HL-60/S4 treated with phorbol 12-myristate 13-acetate at 8.2 ng/mL for 4 days and 3 days (cell line): Measurements from ENCODE around the gene MARK4.

ENCODE experiments used
- in situ Hi-C: fragments of 300-500 bp; cut with MboI; formaldehyde crosslinking; loops from 2 replicates; pipeline ENCODE4 v1.15.0; 2022; ENCODE audit warnings: low sequenced_read_pairs

Gene MARK4

DNA sequence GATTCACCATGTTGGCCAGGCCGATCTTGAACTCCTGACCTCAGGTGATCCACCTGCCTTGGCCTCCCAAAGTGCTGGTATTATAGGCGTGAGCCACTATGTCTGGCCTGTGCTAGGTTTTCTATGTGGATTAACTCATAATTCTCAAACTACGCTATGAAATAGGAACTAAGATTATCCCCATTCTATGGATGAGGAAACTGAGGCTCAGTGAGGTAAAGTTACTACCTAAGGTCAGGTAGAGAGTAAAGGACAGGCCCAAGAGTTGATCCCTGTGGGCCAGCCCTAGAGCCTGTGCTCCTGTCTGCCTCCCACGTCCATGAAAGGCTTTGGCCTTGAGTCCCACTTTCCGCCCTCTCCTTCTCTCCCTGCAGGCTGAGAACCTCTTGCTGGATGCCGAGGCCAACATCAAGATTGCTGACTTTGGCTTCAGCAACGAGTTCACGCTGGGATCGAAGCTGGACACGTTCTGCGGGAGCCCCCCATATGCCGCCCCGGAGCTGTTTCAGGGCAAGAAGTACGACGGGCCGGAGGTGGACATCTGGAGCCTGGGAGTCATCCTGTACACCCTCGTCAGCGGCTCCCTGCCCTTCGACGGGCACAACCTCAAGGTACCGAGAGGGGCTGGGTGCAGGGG lies 20.1 kb downstream of the MARK4 start:
- in situ Hi-C loops, result no loop called here

DNA sequence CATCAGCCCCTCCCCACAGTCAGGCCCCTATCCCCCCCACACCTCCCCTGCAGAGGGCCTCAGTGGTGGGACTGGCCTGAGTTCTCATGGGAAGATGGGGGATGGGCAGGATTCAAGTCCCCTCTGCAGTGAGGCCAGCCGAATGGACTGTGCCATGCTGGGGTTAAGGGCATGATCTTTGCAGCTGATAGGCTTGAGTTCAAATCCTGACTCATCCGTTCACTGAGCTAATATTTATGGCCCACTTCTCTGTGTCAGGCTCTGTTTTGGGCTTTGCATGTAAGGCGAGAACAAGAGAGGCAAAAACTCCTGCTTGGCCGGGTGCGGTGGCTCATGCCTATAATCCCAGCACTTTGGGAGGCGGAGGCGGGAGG lies 20.7 kb downstream of the MARK4 start:
- in situ Hi-C loops, result no loop called here

GRCh38 chr19:45273521-45273855 lies 22.4 kb downstream of the MARK4 start:
- in situ Hi-C loops, result no loop called here

- in situ Hi-C loops, result no loop called here
Observed at GRCh38 chr19:45275370-45275971, 24.4 kb downstream of the MARK4 start.

DNA sequence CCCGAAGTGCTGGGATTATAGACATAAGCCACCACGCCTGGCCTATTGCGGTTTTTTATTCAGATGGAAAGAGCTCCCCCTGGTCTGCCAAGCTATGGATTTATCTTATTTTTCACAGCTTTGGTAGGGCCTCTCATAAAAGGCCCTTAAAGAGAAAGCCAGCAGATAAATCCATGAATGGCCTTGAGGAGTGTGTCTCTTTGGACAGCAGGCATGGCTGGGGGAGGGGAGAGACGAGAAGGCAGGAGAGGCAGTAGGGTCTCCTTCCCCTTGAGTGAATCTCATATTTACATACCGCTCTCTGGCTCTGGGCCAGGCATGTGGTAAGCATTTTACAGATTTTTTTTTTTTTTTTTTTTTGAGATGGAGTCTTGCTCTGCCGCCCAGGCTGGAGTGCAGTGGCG lies 25.2 kb downstream of the MARK4 start:
- in situ Hi-C loops, result no loop called here

DNA sequence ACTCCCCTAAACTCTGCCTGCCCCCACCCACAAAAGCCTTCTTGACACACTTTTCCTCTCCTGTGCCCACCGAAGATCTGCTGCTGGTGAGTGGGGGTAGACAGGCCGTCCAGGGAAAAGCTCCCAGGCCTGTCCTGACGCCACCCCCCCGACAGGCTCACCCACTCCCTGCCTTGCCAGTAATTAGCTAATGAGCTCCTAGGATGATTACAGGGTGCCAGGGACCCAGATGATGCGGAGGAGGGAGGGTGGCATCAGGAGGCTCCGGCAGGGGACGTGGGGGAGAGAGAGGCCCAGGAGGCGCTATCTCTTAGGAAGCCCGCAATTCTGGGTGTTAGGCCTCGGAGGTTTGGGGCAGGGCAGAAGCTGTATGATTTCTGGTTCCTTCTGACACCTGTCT lies 27.0 kb downstream of the MARK4 start:
- in situ Hi-C loops, result no loop called here

GRCh38 chr19:45279587-45280192 lies 28.6 kb downstream of the MARK4 start:
- in situ Hi-C loops, result no loop called here

DNA sequence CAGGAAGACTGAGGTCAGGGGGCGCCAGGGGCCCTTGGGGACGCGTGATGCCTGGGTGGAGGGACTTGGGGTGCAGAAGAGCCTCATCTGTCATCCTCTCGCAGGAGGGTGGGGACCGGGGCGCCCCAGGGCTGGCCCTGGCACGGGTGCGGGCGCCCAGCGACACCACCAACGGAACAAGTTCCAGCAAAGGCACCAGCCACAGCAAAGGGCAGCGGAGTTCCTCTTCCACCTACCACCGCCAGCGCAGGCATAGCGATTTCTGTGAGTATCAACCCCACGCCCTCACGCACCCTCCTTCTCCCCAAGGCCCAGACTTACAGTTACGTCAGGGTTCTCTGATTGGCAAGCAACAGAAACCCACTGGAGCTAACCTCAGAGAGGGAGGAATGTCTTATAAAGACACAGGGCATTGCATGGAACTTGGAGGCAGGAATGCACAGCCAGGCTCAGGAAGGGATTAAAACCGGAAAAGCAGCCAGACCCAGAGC lies 29.4 kb downstream of the MARK4 start:
- in situ Hi-C loops, result no loop called here

DNA sequence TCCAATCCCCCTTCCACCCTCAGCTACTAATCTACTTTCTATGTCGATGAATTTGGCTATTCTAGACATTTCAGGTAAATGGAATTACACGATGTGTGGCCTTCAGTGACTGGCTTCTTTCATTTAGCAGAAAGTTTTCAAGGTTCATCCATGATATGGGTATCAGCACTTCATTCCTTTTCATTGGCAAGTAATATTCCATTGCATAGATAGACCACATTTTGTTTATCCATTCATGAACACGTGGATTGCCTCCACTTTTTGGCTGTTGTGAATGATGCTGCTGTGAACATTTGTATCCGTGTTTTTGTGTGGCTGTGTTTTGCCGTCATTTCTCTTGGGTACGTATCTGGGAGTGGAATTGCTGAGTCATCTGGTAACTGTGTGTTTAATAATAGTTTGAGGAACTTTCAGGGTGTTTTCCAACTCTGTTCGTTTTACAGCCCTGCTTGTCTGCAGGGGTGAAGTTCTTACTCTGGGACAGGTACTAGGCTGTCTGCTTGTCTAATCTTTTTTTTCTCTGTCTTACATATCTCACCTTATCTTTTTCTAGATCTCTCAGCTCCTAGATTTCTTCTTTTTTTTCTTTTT lies 32.5 kb downstream of the MARK4 start:
- in situ Hi-C loops, result no loop called here

DNA sequence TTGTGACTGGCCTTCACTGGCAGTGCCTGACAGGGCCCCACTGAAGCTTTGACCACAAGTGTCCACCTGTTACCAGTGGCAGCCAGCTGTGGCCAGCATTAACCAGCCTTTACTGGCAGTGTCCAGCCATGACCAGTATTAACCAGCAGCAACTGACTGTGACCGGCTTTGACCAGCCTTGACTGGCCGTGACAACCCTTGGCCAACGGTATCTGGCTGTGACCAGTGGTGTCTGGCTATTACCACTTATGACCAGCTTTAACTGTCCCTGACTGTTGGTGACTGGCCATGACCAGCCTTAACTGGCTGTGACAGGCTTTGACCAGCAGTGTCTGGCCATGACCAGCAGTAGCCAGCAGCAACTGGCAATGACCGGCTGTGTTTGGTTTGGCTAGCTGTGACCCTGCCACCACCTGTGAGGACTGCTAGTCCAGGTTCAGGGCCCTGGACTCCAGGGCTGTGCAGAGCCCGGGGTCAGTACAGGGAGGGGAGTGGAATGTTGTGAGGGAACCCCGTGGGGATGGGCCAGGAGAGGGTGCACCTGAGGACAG lies 39.4 kb downstream of the MARK4 start:
- in situ Hi-C loops, result no loop called here

DNA sequence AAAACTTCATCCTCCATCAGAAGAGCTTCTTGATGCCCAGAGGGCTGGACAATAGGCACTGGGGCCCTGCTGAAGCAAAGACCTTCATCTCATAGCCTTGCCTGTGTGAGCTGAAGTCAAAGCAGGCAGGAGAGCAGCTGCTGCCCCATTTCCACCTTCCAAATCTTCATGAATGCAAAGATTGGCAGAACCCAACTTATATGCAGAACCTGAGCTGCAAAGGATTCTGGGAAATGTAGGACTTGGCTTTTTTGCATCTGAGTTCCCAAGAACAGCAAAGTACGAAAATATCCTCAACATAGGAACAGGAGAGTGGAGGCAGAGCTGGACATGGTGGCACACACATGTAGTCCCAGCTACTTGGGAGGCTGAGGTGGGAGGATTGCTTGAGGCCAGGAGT lies 40.8 kb downstream of the MARK4 start:
- in situ Hi-C loops, result no loop called here

DNA sequence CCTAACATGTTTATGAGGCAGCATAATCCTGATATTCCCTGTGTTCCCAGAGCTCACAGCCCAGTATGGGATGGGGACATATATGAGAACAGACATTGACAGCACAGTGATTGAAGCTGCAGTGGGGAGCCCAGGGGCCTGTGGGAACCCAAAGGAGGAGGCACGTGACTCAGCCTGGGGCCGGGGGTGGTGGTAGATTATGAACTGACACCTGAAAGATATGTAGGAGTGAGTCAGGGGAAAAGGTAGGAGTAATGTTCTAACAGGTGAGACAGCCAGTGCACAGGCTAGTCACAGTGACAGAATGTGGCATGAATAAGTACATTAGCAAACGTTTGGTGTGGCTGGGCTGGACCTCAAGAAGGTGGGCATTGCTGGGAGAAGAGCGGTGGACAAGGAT lies 42.6 kb downstream of the MARK4 start:
- in situ Hi-C loops, result no loop called here

DNA sequence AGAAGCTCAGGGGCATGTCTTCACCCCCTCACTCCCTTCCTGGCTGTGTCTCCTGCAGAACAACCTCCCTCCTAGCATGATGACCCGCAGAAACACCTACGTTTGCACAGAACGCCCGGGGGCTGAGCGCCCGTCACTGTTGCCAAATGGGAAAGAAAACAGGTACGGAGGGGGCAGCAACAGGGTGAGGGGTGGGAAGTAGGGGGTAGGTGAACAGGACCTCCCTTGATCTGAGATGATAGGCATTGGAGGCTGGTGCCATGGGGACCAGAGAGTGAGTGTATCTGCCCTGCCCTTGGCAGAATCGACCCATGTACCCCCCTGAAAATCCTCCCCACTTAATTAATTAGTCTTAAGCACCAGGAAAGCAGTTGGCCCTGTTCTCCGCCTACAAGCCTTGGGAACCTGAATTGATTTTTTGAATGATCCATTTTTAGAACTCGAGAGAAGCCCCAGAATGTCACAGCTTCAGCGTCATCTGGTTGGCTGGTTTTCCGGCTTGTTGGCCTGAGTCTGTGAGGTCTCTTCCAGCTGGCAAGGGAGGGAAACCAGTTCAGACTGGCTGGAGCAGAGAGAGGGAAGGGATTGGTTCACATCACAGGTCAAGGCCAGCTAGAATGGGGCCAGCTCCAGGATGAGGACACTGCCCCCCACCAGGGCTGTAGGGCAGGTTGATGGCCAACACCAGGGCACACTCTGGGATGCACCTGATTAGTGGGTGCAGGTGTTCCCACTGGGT lies 43.4 kb downstream of the MARK4 start:
- in situ Hi-C loops, result no loop called here

DNA sequence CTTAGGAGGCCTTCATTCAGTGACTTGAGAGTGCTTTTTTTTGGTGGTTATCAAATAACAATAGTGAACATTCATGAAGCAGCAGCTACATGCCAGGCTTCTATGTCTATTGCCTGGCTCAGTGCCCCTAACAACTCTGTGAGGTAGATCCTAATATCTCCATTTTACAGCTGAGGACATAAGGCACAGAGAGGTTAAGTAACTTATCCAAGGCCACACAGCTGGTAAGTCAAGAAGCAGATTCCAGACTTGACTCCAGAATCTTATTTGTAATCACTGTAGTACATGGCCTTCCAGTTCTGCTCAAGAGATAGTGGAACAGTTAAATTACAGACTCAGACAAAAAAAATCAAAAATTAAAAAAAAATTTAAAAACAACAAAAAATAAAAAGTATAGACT lies 44.8 kb downstream of the MARK4 start:
- in situ Hi-C loops, result no loop called here

DNA sequence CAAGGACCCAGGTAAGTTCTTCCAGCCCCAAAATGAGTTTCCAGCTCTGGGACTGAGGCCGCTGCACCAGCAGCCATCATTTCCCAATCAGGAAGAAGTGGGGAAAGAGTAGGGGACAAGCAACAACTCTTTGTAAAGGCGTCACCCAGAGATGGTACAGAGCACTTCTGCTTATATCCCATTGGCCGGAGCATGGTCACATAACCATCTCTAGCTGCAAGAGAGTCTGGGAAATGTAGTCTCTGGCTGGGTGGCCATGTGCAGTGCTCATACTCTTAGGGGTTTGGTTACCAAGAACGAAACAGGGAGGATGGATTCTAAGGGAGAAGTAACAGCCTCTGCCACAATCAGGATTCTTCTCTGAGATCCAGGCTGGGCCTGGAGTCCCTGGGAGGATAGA lies 45.3 kb downstream of the MARK4 start:
- in situ Hi-C loops, result no loop called here

DNA sequence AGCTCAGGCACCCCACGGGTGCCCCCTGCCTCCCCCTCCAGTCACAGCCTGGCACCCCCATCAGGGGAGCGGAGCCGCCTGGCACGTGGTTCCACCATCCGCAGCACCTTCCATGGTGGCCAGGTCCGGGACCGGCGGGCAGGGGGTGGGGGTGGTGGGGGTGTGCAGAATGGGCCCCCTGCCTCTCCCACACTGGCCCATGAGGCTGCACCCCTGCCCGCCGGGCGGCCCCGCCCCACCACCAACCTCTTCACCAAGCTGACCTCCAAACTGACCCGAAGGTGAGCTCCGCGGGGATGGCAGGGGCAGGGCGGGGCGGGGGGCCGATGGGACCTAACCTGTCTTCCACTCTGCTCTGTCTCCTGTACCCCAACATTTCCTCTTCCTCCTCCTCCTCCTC lies 46.6 kb downstream of the MARK4 start:
- in situ Hi-C loops, result no loop called here

GRCh38 chr19:45298264-45298663 lies 47.2 kb downstream of the MARK4 start:
- in situ Hi-C loops, result no loop called here

DNA sequence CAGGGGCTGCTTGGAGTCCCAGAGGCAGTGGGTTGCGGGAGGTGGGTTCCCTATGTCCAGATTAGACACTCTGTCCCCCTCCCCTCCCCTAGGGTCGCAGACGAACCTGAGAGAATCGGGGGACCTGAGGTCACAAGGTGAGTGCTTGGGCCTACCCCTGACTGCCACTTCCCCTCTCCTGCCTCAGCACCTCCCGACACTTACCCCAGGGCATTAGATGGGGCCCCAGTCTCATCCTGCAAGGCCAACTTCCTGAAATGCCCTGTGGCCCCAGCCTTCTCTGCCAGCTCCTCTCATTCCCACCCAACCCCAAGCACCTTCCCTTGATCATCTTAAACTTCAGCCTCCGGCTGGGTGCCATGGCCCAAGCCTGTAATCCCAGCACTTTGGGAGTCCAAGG lies 48.6 kb downstream of the MARK4 start:
- in situ Hi-C loops, result no loop called here

DNA sequence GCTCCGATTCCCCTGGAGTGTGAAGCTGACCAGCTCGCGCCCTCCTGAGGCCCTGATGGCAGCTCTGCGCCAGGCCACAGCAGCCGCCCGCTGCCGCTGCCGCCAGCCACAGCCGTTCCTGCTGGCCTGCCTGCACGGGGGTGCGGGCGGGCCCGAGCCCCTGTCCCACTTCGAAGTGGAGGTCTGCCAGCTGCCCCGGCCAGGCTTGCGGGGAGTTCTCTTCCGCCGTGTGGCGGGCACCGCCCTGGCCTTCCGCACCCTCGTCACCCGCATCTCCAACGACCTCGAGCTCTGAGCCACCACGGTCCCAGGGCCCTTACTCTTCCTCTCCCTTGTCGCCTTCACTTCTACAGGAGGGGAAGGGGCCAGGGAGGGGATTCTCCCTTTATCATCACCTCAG lies 51.3 kb downstream of the MARK4 start:
- in situ Hi-C loops, result no loop called here

DNA sequence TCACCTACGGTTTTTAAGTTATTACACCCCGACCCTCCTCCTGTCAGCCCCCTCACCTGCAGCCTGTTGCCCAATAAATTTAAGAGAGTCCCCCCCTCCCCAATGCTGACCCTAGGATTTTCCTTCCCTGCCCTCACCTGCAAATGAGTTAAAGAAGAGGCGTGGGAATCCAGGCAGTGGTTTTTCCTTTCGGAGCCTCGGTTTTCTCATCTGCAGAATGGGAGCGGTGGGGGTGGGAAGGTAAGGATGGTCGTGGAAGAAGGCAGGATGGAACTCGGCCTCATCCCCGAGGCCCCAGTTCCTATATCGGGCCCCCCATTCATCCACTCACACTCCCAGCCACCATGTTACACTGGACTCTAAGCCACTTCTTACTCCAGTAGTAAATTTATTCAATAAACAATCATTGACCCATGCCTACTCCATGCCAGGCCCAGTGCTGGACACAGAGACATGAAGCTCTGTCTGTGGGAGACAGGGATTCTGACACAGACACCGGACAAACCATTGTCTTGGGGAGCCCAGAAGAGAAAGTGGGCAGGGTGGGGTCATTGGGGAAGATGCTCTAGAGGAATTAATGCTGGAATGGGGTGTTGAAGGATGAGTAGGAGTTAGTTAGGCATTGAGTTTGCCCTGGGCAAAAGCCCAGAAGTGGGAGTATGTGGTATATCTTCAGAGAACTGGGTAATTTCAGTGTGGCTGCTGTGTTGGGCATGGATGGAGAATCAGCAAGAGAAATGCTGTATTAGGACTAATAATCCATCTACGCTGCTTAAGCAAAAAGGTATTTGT lies 52.4 kb downstream of the MARK4 start:
- in situ Hi-C loops, result no loop called here
